ENCODE results near the gene GFOD1. TPM values are rescaled to one million over a fixed set of nuclear protein-coding genes. Genes with fewer than 3 reads are reported as not detected.

GFOD1 gene
- total RNA-seq, 4 donors from 2014 or later = 4.7 to 26.6 (median 10.1) TPM

DNA sequence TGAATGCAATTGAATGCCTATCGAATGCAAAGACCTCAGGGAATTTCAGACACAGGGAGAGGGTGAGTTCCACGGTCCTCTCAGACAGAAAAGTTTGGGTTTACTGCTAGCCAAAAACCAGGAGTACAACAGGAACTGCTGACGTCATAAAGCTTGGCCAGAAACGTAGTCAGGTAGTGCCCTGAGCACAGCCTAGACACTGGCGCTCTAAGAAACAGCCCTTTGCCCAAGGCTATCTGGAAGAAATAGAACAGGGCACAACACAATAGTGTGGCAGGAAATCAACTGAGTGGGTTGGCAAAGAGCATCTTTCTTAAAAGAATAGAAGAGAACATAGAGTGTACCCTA lies 58.0 kb downstream of the GFOD1 start:
- TF ChIP-seq CTCF (IDR thresholded peaks at IDR 0.05) (no peak), POLR2A (IDR thresholded peaks at IDR 0.05) (no peak)
- intact Hi-C loops (cut with DNase I; ENCODE audit: low total_unique reads) = no loop called here
- Histone ChIP-seq H3K27ac (no peak overlapping the region), H3K4me1 (no peaks in the 10 kb centered on the region), H3K36me3 (no peaks in the 10 kb centered on the region), H3K27me3 (no peaks in the 10 kb centered on the region), H3K4me3 (no peak overlapping the region), H3K9me3 (no peaks in the 10 kb centered on the region)
- no peak for DNase-seq

- DNase-seq = no peak
- Histone ChIP-seq H3K9me3 (no peaks in the 10 kb centered on the region), H3K4me3 (no peak overlapping the region), H3K4me1 (no peaks in the 10 kb centered on the region), H3K27me3 (no peaks in the 10 kb centered on the region), H3K36me3 (no peaks in the 10 kb centered on the region), H3K27ac (peak overlapping the region in 1 of 2 donors; percentile 24)
- no peak for TF ChIP-seq CTCF (IDR thresholded peaks at IDR 0.05)
- TF ChIP-seq POLR2A (IDR thresholded peaks at IDR 0.05) = no peak
- intact Hi-C loops (cut with DNase I; ENCODE audit: low total_unique reads) = no loop called here
Observed at GRCh38 chr6:13428583-13429405, 58.6 kb downstream of the GFOD1 start.

- H3K4me1 ChIP-seq = no peaks in the 10 kb centered on the region
- no peaks in the 10 kb centered on the region for H3K27me3 ChIP-seq
- no peak overlapping the region for H3K27ac ChIP-seq
- no peaks in the 10 kb centered on the region for H3K36me3 ChIP-seq
- H3K9me3 ChIP-seq = no peaks in the 10 kb centered on the region
- no peak for TF ChIP-seq POLR2A (IDR thresholded peaks at IDR 0.05)
- no peak for TF ChIP-seq CTCF (IDR thresholded peaks at IDR 0.05)
- no peak for DNase-seq
- H3K4me3 ChIP-seq = no peak overlapping the region
- intact Hi-C loops (cut with DNase I; ENCODE audit: low total_unique reads) = no loop called here
Observed at GRCh38 chr6:13427801-13428582, 59.4 kb downstream of the GFOD1 start.

DNA sequence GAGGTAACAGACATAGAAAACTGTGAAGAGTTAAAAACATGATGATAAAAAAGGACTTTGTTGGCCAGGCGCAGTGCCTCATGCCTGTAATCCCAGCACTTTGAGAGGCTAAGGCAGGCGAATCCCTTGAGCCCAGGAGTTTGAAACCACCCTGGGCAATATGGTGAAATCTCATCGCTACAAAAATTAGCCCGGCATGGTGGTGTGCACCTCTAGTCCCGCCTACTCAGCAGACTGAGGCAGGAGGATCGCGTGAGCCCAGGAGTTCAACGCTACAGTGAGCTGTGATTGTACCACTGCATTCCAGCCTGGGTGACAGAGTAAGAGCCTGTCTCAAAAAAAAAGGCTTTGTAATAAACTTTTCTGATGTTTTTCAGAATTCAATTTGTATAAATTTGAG lies 60.1 kb downstream of the GFOD1 start:
- intact Hi-C loops (cut with DNase I; ENCODE audit: low total_unique reads) = no loop called here
- TF ChIP-seq CTCF (IDR thresholded peaks at IDR 0.05) (no peak), POLR2A (IDR thresholded peaks at IDR 0.05) (no peak)
- Histone ChIP-seq H3K4me3 (no peak overlapping the region), H3K27ac (no peak overlapping the region), H3K4me1 (no peaks in the 10 kb centered on the region), H3K36me3 (no peaks in the 10 kb centered on the region), H3K27me3 (no peaks in the 10 kb centered on the region), H3K9me3 (no peaks in the 10 kb centered on the region)
- no peak for DNase-seq
